Measurements from ENCODE around the gene AKT1. TPM values are rescaled to one million over a fixed set of nuclear protein-coding genes. Genes with fewer than 3 reads are reported as not detected.

Gene AKT1
- polyA plus RNA-seq, 1 donor = 223 TPM

DNA sequence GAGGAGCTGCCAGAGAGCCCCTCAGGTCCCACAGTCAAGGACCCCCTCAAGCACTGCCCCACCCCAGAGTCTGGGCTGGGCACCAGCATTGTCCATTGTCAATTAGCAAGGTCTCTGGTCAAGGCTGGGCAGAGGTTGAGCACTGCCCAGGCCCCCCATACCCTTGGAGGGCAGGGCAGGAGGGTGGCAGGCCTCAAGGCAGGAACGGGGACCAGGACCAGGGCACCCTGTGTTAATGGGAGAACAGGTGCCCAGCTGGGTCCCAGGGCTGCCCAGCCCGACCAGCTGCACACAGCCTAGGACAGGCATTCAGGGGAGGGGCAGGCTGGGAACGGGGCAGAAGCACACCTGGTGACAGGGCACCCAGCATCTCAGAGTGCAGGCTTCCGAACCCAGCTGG lies 24.2 kb downstream of the AKT1 start:
- no peak for DNase-seq

DNA sequence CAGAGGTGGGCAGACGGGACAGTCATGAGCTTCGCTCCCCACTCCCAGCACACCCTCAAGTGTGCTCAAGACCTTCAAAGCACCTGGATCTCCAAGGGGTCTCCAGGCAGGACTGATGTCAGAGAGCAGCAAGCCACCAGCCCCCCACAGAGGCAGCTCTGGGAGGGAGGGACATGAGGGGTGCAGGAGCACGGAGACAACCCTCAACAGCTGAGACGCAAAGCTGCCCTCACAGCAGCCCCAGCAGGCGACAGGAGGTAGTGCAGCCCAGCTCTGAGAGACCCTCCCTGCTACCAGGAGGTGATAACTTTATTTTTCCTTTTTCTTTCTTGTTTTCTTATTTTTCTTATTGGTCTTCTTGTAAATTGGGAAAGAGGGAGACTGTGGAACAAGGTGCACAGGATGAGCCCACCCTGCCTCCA lies 24.7 kb downstream of the AKT1 start:
- DNase-seq = no peak

DNA sequence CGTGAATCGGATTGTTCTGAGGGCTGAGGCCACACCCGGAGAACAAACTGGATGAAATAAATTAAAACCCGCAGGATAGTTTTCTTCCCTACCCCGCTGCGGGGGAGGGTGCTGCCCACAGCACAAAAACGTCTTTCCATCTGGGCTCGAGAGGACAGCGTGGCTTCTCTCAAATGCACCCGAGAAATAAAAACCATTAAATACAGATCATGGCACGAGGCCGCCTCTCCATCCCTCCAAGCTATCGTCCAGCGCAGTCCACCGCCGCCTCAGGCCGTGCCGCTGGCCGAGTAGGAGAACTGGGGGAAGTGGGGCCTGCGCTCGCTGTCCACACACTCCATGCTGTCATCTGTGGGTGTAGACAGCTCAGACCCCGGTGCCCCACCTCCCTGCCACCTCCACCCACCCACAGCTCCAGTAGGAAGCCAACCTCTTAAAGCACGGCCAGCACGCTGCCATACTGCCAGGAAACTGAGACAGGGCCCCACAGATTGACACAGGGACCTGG lies 25.4 kb downstream of the AKT1 start:
- no peak for DNase-seq

DNA sequence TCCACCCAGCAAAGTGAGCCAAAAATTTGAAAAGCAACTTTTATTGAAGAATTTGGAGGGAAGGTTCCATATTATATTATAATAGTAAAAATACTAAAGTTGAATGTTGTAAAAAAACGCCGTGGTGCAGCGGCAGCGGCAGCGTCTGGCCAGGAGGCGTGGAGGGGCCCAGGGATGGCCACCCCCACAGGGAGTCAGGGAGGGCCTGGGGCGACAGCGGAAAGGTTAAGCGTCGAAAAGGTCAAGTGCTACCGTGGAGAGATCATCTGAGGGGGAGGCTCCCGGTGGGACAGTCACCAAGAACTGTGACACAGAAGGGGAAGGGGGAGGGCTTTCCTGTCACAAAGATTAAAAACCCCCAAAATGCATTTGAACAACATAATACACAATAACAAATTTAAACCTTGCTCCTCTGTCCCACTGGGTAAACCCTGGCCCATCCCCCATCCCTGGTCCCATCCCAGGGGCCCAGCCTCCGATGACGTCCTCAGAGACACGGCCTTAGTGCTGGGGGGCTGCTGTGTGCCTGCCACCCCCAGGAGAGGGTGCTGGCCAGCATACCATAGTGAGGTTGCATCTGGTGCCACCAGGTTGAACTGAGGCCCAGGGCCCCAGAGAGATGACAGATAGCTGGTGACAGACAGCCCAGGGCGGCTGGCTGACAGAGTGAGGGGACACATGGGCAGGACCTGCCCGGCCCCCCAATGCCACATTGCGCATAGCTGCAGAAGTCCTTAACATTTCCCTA lies 26.1 kb downstream of the AKT1 start:
- DNase-seq = no peak

DNA sequence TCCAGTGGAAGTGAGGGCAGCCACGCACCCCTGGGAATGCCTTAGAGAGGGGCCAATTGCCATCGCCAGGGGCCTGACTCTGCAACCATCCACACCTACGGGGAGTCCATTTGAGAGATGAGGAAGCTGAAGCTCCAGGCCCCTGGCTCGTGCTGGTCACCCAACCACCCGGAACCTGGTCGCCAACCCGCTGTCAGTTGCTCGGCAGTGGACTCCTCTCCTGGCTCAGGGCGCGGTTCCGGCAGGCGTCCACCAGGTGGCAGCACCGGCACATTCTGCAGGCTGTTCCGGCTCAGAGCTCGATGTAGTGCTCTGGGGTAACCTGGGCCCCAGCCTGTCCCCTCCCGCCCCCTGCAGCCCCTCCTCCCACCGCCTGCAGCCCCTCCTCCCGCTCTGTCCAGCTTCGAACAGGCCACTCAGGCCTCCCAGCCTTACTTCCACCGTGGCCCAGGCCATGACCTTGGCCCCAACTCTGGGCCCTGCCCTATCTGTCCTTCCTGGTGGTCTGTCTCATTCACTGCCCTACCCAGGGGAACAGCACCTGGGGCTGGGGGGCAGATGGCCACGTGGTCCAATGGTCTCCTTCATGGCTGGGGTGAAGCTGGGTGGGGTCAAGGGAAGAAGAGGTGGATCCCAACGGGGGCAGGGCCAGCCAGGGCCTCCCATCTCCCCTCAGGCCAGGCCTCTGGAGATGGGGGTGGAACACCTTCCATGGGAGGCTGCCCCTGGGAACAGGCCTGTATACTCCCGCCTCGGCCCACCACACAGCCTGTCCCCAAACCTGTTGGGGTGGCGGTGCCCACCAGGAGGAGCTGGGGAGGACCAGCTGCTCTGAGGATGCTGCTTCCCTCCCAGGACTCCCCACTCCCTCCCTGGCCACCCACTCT lies 26.9 kb downstream of the AKT1 start:
- peak; percentile 87 for DNase-seq

DNA sequence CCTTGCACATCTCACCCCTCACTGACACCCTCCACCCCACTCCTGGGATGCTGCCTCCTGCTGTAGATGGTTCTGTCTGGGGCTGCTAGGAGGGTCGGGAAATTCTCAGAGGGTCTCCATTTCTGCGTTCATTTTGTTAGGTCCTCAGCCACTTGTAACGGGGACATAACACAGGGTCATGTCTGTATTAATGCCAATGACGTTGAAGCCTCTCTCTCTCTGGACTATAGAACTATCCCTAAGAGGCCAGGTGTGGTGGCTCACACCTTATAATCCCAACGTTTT lies 28.0 kb downstream of the AKT1 start:
- no peak for DNase-seq

DNA sequence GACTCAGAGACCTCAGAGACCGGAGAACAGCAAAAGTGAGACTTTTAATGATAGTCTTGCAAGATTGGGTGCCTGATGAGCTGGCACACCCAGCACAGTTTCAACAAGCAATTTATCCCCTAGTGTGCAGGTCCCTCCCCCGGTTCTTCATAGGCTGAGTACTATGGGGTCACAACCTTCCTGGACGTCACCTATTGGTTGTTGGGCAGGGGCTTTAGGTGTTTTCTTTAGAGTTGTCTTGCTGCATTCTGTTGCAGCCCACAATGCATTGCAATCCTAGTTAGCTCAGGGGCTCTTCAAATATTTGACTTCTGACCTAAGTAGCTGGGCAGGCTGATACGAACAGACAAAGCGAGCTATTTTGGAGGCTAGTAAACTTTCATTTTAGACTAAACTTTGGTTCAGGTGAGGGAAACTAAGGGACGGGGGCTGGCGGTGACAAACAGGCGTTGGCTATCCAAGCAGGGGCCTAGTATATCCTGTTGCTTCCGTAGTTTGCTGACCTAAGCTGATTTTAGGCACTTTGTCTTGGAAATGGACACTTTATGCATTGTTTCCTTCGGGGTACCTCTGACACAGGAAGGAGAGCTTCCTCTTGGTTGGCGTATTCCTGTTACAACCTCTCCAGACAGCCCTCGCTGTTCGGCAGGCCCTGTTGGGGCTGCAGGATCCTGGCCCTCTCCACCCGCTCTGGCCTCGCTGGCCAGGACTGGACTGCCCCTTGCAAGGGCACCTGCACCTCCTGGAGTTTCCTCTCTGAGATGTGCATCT lies 28.5 kb downstream of the AKT1 start:
- no peak for DNase-seq

DNA sequence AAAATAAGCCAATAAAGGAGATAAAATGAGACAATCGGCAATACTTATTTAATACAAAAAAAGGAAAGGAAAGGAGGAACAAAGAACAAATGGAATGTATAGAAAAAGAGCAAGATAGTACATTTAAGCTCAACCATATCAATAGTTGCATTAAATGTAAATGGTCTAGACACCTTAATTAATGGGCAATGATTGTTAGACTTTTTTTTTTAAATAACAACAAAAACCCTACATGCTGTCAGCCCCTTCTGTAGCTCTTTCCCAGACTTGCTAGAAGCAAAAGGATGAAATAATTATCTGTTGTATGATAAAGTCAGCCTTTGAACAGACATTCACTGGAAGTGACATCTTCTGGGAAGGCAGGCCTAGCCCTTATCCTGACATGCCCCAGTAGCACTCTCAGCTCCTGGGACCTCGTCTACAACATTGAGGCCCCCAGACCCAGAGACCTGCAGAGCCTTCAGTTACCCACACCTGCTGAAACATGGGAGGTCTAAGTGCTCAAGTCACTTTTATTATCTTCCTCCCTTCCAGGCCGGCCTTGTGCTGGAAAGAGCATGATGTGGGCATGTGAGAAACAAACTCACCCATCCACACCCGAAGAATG lies 29.2 kb downstream of the AKT1 start:
- DNase-seq = no peak

DNA sequence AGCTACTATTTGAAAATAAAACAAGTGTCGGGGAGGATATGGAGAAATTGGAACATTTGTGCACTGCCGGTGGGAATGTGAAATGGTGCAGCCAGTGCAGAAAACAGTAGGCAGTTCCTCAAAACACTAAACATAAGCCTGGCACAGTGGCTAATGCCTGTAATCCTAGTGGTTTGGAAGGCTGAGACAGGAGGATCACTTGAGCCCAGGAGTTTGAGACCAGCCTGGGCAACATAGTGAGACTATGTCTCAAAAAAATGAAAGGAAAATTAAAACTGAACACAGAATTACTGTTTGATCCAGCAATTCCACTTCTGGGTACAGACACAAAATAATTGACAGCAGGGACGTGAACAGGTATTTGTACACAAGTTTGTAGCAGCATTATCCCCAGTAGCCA lies 30.0 kb downstream of the AKT1 start:
- DNase-seq = no peak

DNA sequence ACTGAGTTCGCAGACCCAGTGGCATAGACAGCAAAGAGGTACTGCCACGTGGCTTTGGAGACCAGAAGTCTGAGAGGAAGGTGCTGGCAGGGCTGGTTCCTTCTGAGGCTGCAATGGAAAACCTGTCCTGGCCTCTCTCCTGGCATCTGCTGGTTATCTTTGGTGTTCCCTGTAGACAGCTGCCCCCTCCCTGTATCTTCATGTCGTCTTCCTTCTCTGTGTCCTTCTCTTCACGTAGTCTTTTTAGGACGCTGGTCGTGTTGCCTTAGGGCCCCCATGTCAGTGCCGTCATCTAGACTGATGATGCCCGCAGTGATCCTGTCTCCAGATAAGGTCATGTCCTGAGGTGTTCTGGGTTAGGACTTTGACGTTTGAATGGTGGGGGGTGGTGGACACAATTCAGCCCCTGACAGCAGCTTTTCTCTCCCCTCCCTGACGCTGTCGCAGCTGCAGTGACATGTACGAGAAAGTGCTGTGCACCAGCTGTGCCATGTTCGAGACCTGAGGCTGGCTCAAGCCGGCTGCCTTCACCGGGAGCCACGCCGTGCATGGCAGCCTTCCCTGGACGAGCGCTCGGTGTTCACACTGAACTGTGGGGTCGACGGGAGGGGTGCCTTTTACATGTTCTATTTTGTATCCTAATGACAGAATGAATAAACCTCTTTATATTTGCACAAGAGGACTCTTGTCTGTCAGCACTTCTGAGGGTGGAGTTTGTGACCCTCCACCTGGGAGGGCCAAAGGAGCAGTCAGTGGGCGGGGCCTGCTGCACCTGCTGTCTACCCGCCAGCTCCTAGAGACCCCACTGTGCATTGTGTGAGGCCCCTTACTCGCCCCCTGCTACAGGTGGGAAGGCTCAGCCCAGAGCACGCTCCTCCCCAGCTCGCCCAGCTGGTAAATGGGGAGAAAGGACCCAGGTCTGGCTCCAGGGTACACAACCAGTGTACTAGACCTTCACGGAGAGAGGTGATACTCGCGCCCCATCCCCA lies 36.3 kb downstream of the AKT1 start:
- no peak for DNase-seq

DNA sequence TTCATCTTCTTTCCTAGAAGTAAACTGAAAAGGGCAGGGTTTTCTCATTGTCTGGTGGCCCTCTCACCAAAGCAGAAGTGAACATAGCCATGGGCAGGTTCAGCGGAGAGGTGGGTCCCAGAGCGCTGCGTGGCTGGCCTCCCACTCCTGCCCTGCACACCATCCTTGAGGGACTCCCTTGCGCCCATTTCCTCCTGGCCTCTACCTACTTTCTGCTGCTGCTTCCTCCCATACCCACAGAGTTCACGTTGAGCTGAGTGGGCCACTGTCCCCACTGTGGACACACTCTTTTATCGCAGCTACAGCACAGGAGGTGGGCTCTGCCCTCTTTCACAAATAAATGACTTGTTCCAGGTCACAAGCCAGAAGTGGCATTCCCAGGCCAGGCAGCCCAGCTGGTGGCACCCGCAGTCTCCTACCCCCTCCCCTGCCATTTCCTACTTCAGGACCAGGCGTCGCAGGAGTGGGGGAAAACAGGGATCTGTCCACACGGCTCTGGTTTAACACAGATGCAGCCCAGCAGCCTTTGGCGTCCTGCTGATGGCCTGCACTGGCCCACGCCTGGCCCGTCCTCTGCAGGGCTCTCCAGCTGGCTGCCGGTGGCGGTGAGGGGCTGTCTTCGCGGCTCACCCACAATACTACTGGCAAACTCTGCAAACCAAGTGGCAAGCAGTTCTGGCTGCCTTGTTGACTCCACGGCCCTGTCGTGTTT lies 37.7 kb downstream of the AKT1 start:
- no peak for DNase-seq

DNA sequence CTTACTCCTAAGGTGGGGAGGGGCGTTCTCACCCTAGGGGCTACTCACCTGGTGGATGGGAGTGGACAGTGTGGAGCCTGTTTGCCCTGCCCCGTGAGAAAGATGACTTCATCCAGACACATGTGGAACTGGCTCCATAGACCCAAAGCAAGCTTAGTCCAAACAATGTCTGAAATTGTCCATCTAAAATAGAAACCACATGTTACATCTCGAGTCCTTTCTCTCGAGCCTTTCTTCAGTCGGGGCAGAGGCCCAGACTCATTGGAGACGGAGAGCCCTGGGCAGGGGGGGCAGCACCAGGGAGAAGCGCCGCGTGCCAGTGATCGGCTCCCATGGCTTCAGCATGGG lies 38.3 kb downstream of the AKT1 start:
- DNase-seq = no peak

DNA sequence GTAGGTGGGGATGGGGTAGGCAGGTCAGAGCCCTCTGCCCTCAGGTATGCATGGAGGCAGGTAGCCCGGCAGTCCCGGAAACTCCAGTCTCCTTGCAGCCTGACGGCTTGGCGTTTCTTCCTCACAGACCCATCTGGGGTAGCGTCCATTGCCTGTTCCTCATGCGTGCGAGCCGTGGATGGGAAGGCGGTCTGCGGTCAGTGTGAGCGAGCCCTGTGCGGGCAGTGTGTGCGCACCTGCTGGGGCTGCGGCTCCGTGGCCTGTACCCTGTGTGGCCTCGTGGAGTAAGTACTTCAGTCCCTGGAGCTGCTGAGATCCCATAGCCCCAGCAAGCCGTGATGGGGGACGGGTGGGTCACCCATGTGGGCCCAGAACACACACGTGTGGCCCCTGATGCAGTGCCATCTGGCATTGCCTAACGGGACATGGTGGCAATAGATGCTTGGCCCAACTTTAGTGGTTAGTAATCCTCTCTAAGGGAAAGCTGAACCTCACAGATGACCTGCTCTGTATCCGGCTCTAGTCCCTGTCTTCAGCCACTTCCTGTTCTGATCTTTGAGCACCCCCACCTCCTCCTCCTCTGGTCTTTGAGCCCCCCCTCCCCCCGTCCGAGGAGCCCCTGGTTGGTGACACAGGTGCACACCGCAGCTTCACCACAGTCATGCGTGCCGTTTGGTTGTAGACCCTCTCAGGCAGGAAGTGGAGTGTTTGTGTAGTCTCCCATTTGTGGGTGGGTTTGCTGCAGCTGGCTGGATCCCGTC lies 38.9 kb downstream of the AKT1 start:
- DNase-seq = no peak

DNA sequence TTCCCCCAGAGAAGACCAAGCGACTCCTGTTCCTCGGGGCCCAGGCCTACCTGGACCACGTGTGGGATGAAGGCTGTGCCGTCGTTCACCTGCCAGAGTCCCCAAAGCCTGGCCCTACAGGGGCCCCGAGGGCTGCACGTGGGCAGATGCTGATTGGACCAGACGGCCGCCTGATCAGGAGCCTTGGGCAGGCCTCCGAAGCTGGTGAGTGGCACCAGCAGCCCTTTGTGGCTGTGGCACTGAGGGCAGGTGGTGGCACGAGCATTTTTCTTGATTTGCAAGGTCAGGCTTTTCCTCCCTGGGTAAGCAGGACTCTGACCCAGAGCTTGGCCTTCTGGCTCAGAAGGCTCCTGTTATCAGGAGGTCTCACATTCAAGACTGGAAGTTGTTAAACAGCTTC lies 39.9 kb downstream of the AKT1 start:
- no peak for DNase-seq

DNA sequence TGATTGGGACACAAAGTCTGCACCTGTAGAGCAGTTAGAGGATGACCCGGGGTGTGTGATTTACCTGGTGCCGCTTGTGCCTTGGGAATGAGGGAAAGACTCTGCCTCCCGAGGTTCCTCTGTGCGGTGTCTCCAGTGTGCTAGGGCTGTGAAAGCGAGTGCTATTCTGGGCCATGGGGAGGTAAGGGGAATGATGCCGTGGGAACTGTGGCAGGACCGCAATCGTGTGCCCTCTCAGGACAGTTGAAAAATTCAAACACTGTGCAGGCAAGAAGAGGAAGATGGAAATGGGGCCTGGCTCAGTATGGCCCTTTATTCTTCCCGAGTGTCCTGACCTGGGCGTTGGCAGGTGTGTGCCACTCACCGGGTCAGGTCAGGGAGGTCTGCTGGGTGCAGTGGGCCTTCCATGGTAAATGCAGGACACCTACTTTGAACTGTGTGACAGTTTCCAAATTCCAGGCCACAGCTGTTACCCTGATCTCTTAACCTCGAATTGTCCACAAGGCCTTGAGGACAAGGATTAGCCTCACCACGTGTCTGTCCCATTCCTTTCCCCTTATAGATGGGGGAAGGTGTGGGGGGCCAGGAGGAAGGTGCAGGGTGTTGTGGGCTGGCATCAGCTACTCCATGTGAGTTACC lies 41.2 kb downstream of the AKT1 start:
- DNase-seq = no peak

DNA sequence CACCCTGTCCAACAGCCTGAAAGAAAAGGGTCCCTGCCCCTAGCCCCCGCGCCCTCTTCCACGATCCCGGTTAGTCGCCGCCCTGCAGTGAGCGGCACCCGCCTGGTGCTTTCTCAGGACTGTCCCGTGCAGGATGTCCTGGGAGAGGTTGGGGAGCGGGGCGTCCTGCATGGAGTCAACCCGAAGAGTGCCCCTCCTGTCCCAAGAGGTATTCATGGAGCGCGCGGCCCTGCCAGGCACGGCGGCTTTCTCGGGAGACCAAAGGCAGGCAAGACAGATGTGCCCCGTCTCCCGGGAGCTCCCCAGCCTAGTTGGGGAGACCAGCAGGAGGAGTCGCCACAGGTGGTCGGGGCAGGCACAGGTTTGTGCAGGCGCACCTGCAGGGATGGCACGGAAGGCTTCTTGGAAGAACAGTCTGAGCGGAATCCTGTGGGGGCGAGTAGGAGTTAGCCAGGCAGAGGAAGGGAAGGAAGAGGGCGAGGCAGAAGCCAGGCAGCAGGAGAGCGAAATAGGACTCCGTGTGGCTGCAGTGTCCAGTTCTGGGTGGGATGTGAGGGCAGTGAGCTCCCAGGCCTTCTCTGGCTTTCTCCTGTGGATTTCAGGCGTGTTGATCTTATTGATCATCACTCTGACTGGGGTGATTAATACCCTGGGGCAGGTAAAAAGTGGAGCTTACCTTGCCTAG lies 41.9 kb downstream of the AKT1 start:
- no peak for DNase-seq

DNA sequence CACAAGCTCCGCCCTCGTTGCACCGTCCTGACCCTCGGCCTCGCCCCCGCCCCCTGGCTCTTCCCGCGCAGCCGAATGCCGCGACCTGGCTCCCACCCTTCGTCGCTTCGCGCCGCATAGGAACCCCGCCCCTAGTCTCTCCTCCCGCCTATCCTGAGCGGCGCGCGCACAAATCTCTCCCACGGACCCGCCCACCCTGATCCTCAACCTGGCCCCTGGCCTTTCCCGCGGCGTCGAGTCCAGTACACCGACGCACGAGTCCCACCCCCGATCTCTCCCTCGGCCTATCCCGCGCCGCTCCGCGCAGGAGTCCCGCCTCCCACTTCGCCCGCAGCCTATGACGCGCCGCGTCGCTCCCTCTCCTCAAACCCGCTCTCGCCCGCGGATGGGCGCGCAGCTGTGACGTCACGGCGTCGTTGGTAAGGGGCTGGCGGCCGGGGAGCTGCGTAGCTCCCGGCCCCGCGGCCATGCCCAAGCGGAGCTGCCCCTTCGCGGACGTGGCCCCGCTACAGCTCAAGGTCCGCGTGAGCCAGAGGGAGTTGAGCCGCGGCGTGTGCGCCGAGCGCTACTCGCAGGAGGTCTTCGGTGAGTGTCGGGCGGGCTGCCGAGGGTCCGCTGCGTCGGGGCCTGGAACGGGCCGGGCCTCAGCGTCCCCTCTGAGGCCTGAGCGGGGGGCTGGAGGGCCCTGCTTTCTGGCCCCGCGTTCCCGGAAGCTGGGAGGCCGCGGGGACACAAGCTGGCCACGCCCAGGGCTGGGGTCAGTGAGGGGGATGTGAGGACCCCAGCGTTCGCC lies 42.6 kb downstream of the AKT1 start, which contains the start of gene SIVA1:
TSS of gene SIVA1 (plus strand) at position 413 of the 793 bp plus-strand sequence. CDS start at position 468, 55 bp downstream.
- peak; percentile 100 for DNase-seq

DNA sequence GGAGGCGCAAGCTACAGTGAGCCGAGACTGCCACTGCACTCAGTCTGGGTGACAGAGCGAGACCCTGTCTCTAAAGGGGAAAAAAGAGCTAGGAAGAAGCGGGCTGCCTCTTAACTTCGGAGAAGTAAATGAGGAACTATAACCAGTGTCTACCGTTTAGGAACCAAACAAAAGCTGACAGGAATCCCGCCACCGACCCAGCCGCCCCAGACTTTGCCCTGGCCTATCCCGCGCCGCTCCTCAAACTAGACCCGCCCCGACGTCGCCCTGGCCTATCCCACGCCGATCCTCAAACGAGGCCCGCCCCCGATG lies 43.2 kb downstream of the AKT1 start:
- no peak for DNase-seq
